IgD-negative memory B cell (primary cell): Measurements from ENCODE around the gene ATP8B3. TPM values are rescaled to one million over a fixed set of nuclear protein-coding genes. Genes with fewer than 3 reads are reported as not detected.

Source experiments
- H3K27ac Mint-ChIP-seq, 3 donors: one replicate each; pipeline ENCODE4 v1.8.0; 2020 to 2022; ENCODE audit warnings: mild to moderate bottlenecking in 3 of 3, mixed read lengths in 3 of 3, moderate library complexity in 1 of 3
- H3K27me3 Mint-ChIP-seq: one replicate; pipeline ENCODE4 v1.8.0; 2021; ENCODE audit warnings: mixed read lengths
- H3K36me3 Mint-ChIP-seq: one replicate; pipeline ENCODE4 v1.8.0; 2020; ENCODE audit warnings: mild to moderate bottlenecking, mixed read lengths
- H3K4me1 Mint-ChIP-seq, 3 donors: one replicate each; pipeline ENCODE4 v1.8.0; 2020 to 2022; ENCODE audit warnings: mixed read lengths in 3 of 3, mild to moderate bottlenecking in 1 of 3
- H3K4me3 Mint-ChIP-seq, 4 donors: one replicate each; pipeline ENCODE4 v1.8.0; 2020 to 2022; ENCODE audit warnings: mild to moderate bottlenecking in 4 of 4, mixed read lengths in 4 of 4, moderate library complexity in 3 of 4
- H3K9me3 Mint-ChIP-seq, 3 donors: one replicate each; pipeline ENCODE4 v1.8.0; 2020 to 2021; ENCODE audit warnings: mixed read lengths in 3 of 3, mild to moderate bottlenecking in 1 of 3
- polyA plus RNA-seq: library from polyadenylated mRNA; unstranded; fragments of 300-500 nt; fragmentation: Illumina TruSeq; gene quantifications from one replicate; pipeline ENCODE4 v1.2.3, GENCODE V29; 2021

The ATP8B3 gene
- polyA plus RNA-seq, 1 donor from 2014 or later: 1.2 TPM

DNA sequence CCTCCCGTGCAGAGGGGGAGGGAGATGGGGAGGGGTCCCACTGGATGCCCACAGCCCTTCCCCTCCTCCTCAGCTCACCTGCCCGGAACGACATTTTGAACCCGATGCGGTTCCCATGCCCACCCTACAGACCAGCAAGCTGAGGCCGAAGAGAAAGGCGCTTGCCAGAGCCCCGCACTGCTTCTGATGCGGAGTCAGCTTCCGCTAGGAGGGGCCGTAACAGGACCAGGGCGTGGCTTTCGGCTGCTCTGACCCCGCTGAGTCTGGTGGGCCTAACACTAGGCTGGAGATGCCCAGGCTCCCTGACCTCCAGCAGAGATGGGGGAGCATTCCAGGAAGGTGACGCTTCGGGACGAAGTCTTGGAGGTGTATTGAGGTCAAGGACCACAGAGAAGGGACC lies 52.1 kb downstream of the ATP8B3 start:
- Mint-ChIP-seq H3K4me3 (peak overlapping the region in 1 of 4 donors; percentile 58), H3K27me3 (peaks cover 55% of the 10 kb centered on the region), H3K36me3 (no peaks in the 10 kb centered on the region), H3K9me3 (no peaks in the 10 kb centered on the region), H3K27ac (peak overlapping the region in 1 of 3 donors; percentile 94), H3K4me1 (peaks cover 0 to 5% (median 4%) of the 10 kb centered on the region in 3 donors)

GRCh38 chr19:1758959-1759903 lies 52.8 kb downstream of the ATP8B3 start:
- Mint-ChIP-seq H3K9me3 (no peaks in the 10 kb centered on the region), H3K27ac (peak overlapping the region in 2 of 3 donors; percentile 69 to 94), H3K36me3 (no peaks in the 10 kb centered on the region), H3K4me3 (no peak overlapping the region), H3K27me3 (peaks cover 50% of the 10 kb centered on the region), H3K4me1 (peaks cover 0 to 5% (median 5%) of the 10 kb centered on the region in 3 donors)

DNA sequence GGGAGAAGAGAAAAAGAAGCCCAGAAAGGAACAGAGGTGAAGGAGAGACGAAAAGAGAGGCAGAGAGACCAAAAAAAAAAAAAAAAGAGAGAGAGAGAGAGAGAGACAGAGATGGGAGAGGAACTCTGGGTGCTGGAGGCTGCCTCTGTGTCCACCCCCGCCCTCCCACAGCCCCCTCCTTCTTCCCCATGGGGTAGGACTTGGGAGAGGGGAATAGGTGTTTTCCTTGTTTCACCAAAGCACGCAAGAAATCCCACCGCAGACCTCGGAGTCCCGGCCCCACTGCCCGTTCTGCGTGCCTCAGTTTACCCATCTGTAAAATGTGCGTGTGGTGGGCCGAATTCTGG lies 53.9 kb downstream of the ATP8B3 start:
- no peaks in the 10 kb centered on the region for H3K9me3 Mint-ChIP-seq
- H3K4me3 Mint-ChIP-seq: peak overlapping the region in 2 of 4 donors; percentile 57 to 82
- peaks cover 41% of the 10 kb centered on the region for H3K27me3 Mint-ChIP-seq
- no peaks in the 10 kb centered on the region for H3K36me3 Mint-ChIP-seq
- peaks cover 0 to 5% (median 5%) of the 10 kb centered on the region in 3 donors for H3K4me1 Mint-ChIP-seq
- peak overlapping the region; percentile 67 to 71 (median 70) for H3K27ac Mint-ChIP-seq

GRCh38 chr19:1757468-1758230 lies 54.4 kb downstream of the ATP8B3 start:
- Mint-ChIP-seq H3K9me3 (no peaks in the 10 kb centered on the region), H3K27me3 (peaks cover 39% of the 10 kb centered on the region), H3K36me3 (no peaks in the 10 kb centered on the region), H3K4me1 (peaks cover 0 to 5% (median 5%) of the 10 kb centered on the region in 3 donors), H3K4me3 (peak overlapping the region in 3 of 4 donors; percentile 58 to 82 (median 79)), H3K27ac (peak overlapping the region; percentile 53 to 98 (median 94))

GRCh38 chr19:1756705-1757465 lies 55.2 kb downstream of the ATP8B3 start:
- Mint-ChIP-seq H3K4me3 (peak overlapping the region in 3 of 4 donors; percentile 58 to 79 (median 58)), H3K27ac (peak overlapping the region; percentile 88 to 98 (median 94)), H3K9me3 (no peaks in the 10 kb centered on the region), H3K27me3 (peaks cover 40% of the 10 kb centered on the region), H3K36me3 (no peaks in the 10 kb centered on the region), H3K4me1 (peaks cover 0 to 8% (median 6%) of the 10 kb centered on the region in 3 donors)

- Mint-ChIP-seq H3K36me3 (no peaks in the 10 kb centered on the region), H3K4me1 (peaks cover 0 to 9% (median 7%) of the 10 kb centered on the region in 3 donors), H3K4me3 (peak overlapping the region; percentile 33 to 75 (median 50)), H3K27me3 (peaks cover 40% of the 10 kb centered on the region), H3K27ac (peak overlapping the region; percentile 78 to 98 (median 94)), H3K9me3 (no peaks in the 10 kb centered on the region)
These were observed 55.8 kb downstream of the ATP8B3 start for GRCh38 chr19:1756264-1756663.

DNA sequence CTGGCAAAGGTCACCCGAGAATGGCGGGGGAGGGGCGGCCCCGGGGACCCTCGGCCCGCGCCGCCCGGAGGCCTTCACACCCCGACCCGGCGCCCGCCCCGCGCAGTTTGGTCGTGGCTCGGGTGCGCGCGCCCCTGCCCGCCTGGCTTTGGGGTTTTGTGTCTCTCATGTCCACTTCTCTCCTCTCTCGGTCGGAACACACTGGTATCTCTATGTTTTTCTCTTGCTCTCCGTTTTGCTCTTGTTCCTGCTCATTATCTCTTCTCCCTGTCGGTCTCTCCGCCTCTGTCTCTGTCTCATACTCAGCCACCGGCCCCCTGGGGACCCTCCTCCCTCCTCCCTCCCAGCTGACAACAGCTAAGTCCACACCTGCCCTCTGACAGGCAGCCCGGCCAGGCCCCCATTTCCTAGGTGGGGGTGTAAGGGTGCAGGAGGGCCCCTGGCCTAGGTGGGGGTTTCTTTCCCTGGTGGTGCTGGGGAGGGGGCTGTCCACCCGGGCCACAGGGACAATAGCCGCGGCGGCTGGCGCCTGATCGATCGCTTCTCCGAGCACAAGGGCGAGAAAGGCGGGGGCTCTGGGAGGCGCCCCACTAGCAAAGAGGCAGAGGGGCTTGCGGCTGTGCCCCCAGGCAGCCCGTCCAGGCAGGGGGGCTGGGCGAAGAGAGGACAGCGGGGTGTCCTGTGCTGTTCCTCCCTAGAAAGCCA lies 56.5 kb downstream of the ATP8B3 start:
- H3K27me3 Mint-ChIP-seq: peaks cover 37% of the 10 kb centered on the region

DNA sequence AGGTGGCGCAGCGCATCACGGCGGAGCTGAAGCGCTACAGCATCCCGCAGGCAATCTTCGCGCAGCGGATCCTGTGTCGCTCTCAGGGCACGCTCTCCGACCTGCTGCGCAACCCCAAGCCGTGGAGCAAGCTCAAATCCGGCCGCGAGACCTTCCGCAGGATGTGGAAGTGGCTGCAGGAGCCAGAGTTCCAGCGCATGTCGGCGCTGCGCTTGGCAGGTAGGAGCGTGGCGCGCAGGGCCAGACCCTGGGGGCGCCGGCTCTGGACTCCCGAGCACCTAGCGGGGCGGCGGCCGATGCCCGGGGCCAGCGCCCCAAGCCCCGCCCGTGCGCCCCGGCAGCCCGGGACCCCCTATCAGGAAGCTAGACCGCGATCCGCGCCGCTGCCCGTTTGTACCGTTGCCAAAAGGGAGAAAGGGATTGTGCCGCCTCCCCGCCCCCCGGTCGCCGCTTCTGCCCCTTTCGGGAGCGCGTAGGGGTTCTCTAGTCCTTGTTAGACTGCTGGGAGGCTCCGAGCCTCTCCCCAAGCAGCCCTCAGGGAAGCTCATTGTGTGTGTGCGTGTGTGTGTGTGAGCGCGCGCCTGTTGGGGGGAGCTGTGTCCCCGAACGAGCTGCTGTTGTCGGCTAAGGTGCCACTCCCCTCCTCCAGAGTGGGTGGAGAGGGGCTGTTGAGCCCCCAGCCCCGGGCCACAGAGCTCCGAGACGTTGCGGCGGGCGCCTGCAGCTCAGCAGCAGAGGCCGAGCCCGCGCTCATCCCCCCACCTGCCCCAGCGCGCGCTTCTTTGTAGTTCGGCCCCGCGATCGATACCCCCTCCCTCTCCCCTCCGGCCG lies 57.2 kb downstream of the ATP8B3 start:
- peak overlapping the region in 2 of 4 donors; percentile 62 to 65 for H3K4me3 Mint-ChIP-seq
- H3K9me3 Mint-ChIP-seq: no peaks in the 10 kb centered on the region
- peaks cover 0 to 11% (median 10%) of the 10 kb centered on the region in 3 donors for H3K4me1 Mint-ChIP-seq
- H3K36me3 Mint-ChIP-seq: no peaks in the 10 kb centered on the region
- peaks cover 40% of the 10 kb centered on the region for H3K27me3 Mint-ChIP-seq
- H3K27ac Mint-ChIP-seq: peak overlapping the region; percentile 80 to 98 (median 94)

More for the DNA sequence above, 56.5 kb downstream of the ATP8B3 start:
- peak overlapping the region; percentile 86 to 98 (median 94) for H3K27ac Mint-ChIP-seq
- H3K4me3 Mint-ChIP-seq: peak overlapping the region; percentile 41 to 75 (median 68)
- peaks cover 0 to 8% (median 7%) of the 10 kb centered on the region in 3 donors for H3K4me1 Mint-ChIP-seq
- H3K36me3 Mint-ChIP-seq: no peaks in the 10 kb centered on the region
- H3K9me3 Mint-ChIP-seq: no peaks in the 10 kb centered on the region

DNA sequence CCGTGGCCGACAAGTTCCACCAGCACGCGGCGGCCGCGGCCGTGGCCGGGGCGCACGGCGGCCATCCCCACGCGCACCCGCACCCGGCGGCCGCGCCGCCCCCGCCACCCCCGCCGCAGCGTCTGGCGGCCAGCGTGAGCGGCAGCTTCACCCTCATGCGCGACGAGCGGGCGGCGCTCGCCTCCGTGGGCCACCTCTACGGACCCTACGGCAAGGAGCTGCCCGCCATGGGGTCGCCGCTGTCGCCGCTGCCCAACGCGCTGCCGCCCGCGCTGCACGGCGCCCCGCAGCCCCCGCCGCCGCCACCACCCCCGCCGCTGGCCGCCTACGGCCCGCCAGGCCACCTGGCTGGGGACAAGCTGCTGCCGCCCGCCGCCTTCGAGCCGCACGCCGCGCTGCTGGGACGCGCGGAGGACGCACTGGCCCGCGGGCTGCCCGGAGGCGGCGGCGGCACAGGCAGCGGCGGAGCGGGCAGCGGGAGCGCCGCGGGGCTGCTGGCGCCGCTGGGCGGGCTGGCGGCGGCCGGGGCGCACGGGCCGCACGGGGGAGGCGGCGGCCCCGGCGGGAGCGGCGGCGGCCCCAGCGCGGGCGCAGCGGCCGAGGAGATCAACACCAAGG lies 57.9 kb downstream of the ATP8B3 start:
- H3K4me1 Mint-ChIP-seq: peaks cover 0 to 12% (median 10%) of the 10 kb centered on the region in 3 donors
- H3K27me3 Mint-ChIP-seq: peaks cover 38% of the 10 kb centered on the region
- peak overlapping the region in 2 of 3 donors; percentile 86 to 94 for H3K27ac Mint-ChIP-seq
- no peak overlapping the region for H3K4me3 Mint-ChIP-seq
- H3K9me3 Mint-ChIP-seq: no peaks in the 10 kb centered on the region
- no peaks in the 10 kb centered on the region for H3K36me3 Mint-ChIP-seq

DNA sequence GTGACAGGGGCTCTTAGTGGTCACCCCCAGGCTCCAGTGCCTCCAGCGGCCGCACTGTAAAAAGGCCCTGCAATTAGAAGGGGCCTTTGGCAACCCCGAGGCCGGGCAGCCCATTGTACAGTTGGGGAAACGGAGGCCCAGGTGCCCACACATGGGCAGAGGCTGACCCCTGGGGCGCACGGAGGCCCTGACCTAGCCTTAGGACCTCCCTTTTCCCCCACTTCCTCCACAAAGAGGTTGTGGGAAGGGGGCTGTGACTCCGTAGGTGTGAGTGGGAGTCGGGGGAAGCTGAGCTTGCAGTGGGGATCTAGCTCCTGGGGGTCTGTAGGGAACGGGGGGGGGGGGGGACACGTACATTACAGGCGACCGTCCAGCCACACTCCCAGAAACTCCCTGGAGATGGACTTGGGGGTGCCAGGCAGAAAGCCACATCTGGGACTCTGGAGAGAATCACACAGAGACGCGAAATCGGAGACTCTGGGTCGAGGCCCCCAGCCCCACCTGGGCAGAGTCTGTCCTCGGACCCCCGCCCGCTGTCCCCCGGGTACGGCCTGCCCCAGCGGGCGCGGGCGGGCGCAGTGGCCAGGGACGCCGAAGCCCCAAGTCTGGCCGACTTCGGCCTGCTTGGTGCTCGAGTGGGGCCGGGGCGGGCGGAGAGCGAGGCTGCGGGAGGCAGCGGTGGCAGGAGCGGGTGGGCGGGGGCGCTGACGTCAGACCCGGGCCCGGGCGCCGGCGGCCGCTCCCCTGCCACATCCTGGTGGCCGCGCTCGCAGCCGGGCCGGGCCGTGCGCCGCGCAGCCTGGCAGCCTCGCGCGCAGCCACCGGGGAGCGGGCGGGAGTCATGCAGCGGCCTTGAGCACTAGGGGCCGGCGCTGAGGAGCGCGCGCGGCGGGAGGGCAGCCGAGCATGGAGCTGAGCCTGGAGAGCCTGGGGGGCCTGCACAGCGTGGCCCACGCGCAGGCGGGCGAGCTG lies 59.0 kb downstream of the ATP8B3 start, which contains the start of gene ONECUT3:
ONECUT3 (plus strand) TSS at position 750 of the 972 bp plus-strand sequence; CDS start at position 907, 157 bp downstream.
- Mint-ChIP-seq H3K4me1 (peaks cover 0 to 12% (median 10%) of the 10 kb centered on the region in 3 donors), H3K9me3 (no peaks in the 10 kb centered on the region), H3K36me3 (no peaks in the 10 kb centered on the region), H3K4me3 (peak within 1 kb of the TSS in 3 of 4 donors; percentile 33 to 85 (median 80)), H3K27me3 (peaks cover 35% of the 10 kb centered on the region), H3K27ac (peak within 1 kb of the TSS; percentile 69 to 96 (median 76))

- no peaks in the 10 kb centered on the region for H3K9me3 Mint-ChIP-seq
- H3K4me1 Mint-ChIP-seq: peaks cover 0 to 15% (median 10%) of the 10 kb centered on the region in 3 donors
- peak overlapping the region; percentile 46 to 96 (median 69) for H3K27ac Mint-ChIP-seq
- peak overlapping the region in 3 of 4 donors; percentile 57 to 85 (median 80) for H3K4me3 Mint-ChIP-seq
- H3K36me3 Mint-ChIP-seq: no peaks in the 10 kb centered on the region
- peaks cover 39% of the 10 kb centered on the region for H3K27me3 Mint-ChIP-seq
These were observed 59.9 kb downstream of the ATP8B3 start for GRCh38 chr19:1752009-1752756.
